PC-9 (cell line): Measurements from ENCODE around the gene P4HB.

Source experiments
- EZH2 ChIP-seq: fragments of 200-600 bp; sonication (generic); IDR thresholded peaks from 2 replicates; pipeline ENCODE4 v1.8.0; 2017; ENCODE audit warnings: antibody characterized with exemption, low read depth
- TF ChIP-seq, protein P1 (sequence below): fragments of 200-600 bp; sonication (generic); conservative IDR thresholded peaks from 2 replicates; pipeline ENCODE4 v1.6.1; 2017; ENCODE audit warnings: mixed run types, antibody characterized with exemption, mild to moderate bottlenecking, moderate library complexity

GRCh38 chr17:81802048-81802758, 58.1 kb downstream of the P4HB start:
- TF ChIP-seq, protein P1, sequence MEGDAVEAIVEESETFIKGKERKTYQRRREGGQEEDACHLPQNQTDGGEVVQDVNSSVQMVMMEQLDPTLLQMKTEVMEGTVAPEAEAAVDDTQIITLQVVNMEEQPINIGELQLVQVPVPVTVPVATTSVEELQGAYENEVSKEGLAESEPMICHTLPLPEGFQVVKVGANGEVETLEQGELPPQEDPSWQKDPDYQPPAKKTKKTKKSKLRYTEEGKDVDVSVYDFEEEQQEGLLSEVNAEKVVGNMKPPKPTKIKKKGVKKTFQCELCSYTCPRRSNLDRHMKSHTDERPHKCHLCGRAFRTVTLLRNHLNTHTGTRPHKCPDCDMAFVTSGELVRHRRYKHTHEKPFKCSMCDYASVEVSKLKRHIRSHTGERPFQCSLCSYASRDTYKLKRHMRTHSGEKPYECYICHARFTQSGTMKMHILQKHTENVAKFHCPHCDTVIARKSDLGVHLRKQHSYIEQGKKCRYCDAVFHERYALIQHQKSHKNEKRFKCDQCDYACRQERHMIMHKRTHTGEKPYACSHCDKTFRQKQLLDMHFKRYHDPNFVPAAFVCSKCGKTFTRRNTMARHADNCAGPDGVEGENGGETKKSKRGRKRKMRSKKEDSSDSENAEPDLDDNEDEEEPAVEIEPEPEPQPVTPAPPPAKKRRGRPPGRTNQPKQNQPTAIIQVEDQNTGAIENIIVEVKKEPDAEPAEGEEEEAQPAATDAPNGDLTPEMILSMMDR = no peak
- no peak for TF ChIP-seq EZH2
